Measurements from ENCODE around the gene GREB1. TPM values are rescaled to one million over a fixed set of nuclear protein-coding genes. Genes with fewer than 3 reads are reported as not detected.

The GREB1 gene
- polyA plus RNA-seq, 1 experiment: 0.12 TPM

DNA sequence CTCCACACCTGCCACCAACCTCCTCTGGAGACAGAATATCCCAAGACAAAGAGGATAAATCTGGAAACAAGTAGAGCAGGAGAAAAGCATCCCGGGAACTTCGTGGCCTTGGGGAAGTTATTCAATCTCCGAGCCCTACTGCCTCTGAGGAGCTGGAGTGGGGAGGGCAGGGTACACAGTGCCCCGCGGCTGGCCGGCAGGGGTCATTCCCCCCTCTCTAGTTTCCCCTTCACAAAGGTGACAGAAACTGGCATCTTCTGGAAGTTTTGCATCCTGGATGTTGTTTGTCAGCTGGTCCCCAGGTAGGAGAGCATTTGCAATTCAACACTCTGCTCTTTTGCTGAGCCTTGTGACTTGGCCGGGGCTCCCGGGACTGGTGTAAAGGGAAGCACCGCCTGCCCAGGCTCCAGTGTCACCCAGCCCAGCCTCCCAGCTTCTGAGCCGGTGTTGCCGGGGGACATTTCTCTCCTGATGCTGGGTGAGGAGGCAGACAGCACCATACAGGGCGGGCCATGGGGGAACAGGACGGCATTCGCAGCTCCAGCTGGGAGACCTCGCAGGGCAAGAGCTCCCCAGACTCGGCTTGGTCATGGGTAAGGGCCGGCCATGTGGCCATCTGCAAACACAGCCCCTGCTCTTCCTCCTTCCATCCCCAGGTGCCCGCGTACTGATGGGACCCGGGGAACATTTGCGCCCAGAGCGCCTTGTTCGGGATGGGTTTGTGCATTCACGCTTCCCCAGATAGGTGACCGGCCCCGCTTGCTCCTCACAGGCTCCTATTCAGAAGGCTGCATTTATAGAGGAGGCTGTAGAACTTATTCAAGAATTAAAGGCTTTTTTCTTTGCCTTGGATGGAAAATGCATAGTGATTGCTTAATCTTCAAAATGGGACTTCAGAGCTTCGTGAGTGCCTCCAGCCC lies 143.6 kb downstream of the GREB1 start:
- no peak overlapping the region for H3K4me3 ChIP-seq (ENCODE audit: low read depth, low read length)
- peaks cover 29% of the 10 kb centered on the region for H3K27me3 ChIP-seq (ENCODE audit: control insufficient read depth, insufficient read depth, low read length)
- TF ChIP-seq, protein P1, sequence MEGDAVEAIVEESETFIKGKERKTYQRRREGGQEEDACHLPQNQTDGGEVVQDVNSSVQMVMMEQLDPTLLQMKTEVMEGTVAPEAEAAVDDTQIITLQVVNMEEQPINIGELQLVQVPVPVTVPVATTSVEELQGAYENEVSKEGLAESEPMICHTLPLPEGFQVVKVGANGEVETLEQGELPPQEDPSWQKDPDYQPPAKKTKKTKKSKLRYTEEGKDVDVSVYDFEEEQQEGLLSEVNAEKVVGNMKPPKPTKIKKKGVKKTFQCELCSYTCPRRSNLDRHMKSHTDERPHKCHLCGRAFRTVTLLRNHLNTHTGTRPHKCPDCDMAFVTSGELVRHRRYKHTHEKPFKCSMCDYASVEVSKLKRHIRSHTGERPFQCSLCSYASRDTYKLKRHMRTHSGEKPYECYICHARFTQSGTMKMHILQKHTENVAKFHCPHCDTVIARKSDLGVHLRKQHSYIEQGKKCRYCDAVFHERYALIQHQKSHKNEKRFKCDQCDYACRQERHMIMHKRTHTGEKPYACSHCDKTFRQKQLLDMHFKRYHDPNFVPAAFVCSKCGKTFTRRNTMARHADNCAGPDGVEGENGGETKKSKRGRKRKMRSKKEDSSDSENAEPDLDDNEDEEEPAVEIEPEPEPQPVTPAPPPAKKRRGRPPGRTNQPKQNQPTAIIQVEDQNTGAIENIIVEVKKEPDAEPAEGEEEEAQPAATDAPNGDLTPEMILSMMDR (IDR thresholded peaks at IDR 0.05; ENCODE audit: low read depth, low read length): no peak
- H3K27ac ChIP-seq (ENCODE audit: low read depth, low read length): peak overlapping the region; percentile 21
- peaks cover 2% of the 10 kb centered on the region for H3K9me3 ChIP-seq (ENCODE audit: control insufficient read depth, insufficient read depth, low read length)
- no peak for DNase-seq (ENCODE audit: low read depth, low spot score)
- POLR2A ChIA-PET: no interaction called here
- CTCF ChIA-PET: interaction anchor here (0.6 to 1.7 kb wide), 4 partner anchors 7 to 16 kb away, joined by 3 to 5 read pairs (median 4); no protein-coding TSS in a partner anchor

DNA sequence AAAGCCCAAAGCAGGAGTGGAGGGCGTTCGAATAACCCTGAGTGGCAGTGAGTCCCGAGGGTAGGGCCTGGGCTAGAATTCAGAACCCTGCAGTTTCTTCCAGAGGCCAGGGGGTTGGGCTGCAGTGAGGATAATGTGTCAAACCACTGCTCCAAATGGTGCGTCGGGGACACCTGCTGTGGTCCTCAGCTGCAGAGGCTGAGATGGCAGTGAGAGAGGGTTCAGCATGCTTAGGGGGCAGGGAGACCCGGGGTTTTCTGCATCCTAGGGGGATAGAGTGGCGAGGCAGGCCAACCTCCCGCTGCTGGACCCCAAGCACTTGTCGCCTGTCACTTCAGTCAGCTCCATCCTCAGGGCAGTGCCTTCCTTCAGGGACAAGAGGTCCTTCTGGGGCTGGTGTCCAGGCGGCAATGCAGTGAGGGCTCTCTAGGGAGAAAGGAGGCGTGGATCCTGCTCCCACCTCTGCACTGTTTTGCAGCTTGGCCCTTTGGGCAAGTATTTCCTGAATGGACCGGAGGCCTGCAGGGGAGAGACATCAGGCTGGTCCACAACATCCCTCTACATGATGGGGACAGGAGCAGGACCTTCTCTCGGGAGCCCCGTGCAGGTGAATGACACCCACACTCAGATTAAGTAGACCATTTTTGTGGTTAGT lies 144.6 kb downstream of the GREB1 start:
- ChIA-PET CTCF (interaction anchor here (0.6 to 1.2 kb wide), 2 partner anchors 9 kb away, joined by 3 to 5 read pairs; no protein-coding TSS in a partner anchor), POLR2A (no interaction called here)
- Histone ChIP-seq H3K27ac (ENCODE audit: low read depth, low read length) (no peak overlapping the region), H3K4me3 (ENCODE audit: low read depth, low read length) (no peak overlapping the region), H3K9me3 (ENCODE audit: control insufficient read depth, insufficient read depth, low read length) (peaks cover 2% of the 10 kb centered on the region), H3K27me3 (ENCODE audit: control insufficient read depth, insufficient read depth, low read length) (peaks cover 35% of the 10 kb centered on the region)
- TF ChIP-seq, protein P1 (IDR thresholded peaks at IDR 0.05; ENCODE audit: low read depth, low read length): no peak
- no peak for DNase-seq (ENCODE audit: low read depth, low spot score)

DNA sequence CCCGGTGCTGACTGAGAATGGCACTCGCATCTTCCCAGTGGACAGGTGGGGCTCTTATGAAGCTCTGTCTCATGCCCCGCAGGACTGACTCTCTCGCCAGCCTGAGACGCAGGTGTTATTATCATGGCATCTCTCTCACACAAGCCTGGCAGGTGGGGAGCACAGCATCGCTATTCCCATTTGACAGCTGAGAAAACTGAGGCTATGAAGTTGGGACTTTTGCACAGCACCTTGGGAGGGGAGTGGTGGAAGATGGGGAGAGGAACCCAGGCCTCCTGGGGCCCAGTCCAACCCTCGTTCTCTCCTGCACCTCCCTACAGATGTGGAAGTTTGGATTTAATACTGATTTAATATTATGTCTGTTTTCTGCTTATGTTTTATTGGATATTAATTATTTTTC lies 145.2 kb downstream of the GREB1 start:
- DNase-seq (ENCODE audit: low read depth, low spot score): no peak
- no peak overlapping the region for H3K27ac ChIP-seq (ENCODE audit: low read depth, low read length)
- POLR2A ChIA-PET: no interaction called here
- H3K9me3 ChIP-seq (ENCODE audit: control insufficient read depth, insufficient read depth, low read length): peaks cover 2% of the 10 kb centered on the region
- TF ChIP-seq, protein P1 (IDR thresholded peaks at IDR 0.05; ENCODE audit: low read depth, low read length): no peak
- CTCF ChIA-PET: interaction anchor here (0.9 to 1.2 kb wide), 2 partner anchors 9 kb away, joined by 3 to 5 read pairs; no protein-coding TSS in a partner anchor
- no peak overlapping the region for H3K4me3 ChIP-seq (ENCODE audit: low read depth, low read length)
- H3K27me3 ChIP-seq (ENCODE audit: control insufficient read depth, insufficient read depth, low read length): peaks cover 38% of the 10 kb centered on the region

DNA sequence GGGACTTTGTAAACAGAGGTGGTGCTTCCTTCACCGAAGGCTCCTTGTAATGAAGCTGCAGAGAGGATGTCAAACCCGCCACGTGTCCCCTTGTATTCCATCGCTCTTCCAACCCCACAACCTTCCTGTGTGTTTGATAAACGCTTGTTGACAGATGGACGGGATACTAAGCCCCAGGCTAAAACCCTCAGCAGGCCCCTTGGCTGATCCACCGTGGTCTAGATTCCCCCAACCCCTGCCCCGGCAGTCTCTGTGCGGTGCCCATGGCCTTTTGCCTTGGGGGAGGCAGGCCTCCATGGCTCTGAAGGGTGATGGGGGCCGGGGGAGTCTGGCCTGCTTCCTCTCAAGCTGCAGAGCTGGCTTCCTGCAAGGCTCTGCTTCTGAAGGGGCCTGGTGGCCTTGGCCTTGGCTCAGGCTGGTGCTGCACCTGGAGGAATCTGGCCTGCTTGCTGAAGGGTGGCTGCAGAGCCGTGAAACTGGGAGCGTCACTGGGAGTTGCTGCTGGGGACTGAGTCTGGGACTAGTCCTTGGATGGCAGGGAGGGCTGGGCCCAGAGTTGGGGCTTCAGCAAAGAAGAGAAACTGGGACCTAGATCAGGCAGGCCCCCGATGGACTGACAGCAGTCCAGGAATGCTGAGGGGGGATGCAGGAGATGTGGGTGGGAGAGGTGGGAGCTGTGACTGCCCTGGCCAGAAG lies 145.8 kb downstream of the GREB1 start:
- peaks cover 36% of the 10 kb centered on the region for H3K27me3 ChIP-seq (ENCODE audit: control insufficient read depth, insufficient read depth, low read length)
- H3K9me3 ChIP-seq (ENCODE audit: control insufficient read depth, insufficient read depth, low read length): peaks cover 2% of the 10 kb centered on the region
- no peak for DNase-seq (ENCODE audit: low read depth, low spot score)
- ChIA-PET POLR2A (interaction anchor here (1.1 kb wide), 1 partner anchor 16 kb away, joined by 3 read pairs; no protein-coding TSS in a partner anchor), CTCF (interaction anchor here (0.5 to 5.7 kb wide), 7 partner anchors 8 to 100 kb away, joined by 3 to 60 read pairs (median 8); no protein-coding TSS in a partner anchor)
- H3K4me3 ChIP-seq (ENCODE audit: low read depth, low read length): no peak overlapping the region
- H3K27ac ChIP-seq (ENCODE audit: low read depth, low read length): no peak overlapping the region
- TF ChIP-seq, protein P1 (IDR thresholded peaks at IDR 0.05; ENCODE audit: low read depth, low read length): no peak
